Breast epithelium (tissue), 3 donors: Measurements from ENCODE around the gene GRIK1.

Experiments
- CTCF ChIP-seq, 3 donors: fragments of 450-650 bp; IDR thresholded peaks; one replicate each; pipeline ENCODE4 v1.5.1; 2016 to 2017; ENCODE audit warnings: antibody characterized with exemption in 3 of 3, mild to moderate bottlenecking in 3 of 3, moderate library complexity in 3 of 3
- POLR2A ChIP-seq: fragments of 450-650 bp; IDR thresholded peaks from one replicate; pipeline ENCODE4 v1.6.1; 2016; ENCODE audit warnings: antibody characterized with exemption, mild to moderate bottlenecking, moderate library complexity
- POLR2AphosphoS5 ChIP-seq, 3 donors: sonication (generic); formaldehyde crosslinking; IDR thresholded peaks; one replicate each; pipeline ENCODE4 v1.6.1; 2017; ENCODE audit warnings: antibody characterized with exemption in 3 of 3

- TF ChIP-seq POLR2A: no peak
- TF ChIP-seq CTCF (IDR thresholded peaks at IDR 0.05): no peak
- no peak for TF ChIP-seq POLR2AphosphoS5 (IDR thresholded peaks at IDR 0.05)
Measured at GRCh38 chr21:29961291-29962027, 21.7 kb upstream of the GRIK1 start.
